PC-3 (cell line): ENCODE data around the gene BZW1. TPM values are rescaled to one million over a fixed set of nuclear protein-coding genes. Genes with fewer than 3 reads are reported as not detected.
A peak's percentile ranks its signal among the peaks of the same experiment; 100 is the strongest.

Source experiments
- ATAC-seq: fragments of 200-7000 bp; cut with Tn5 transposase; 2 replicates; pipeline ENCODE4 v1.9.1; 2020; ENCODE audit warnings: mild to moderate bottlenecking, moderate library complexity
- BruUV-seq: library from RNA; stranded (reverse); fragments of 400-500 nt; replicated peaks from 2 replicates; lab custom pipeline; 2021; lab: Mats Ljungman, UMichigan
- CTCF ChIA-PET: fragments of 300-600 bp; sonication (Branson Sonifier 250); formaldehyde crosslinking; loops from one replicate; lab custom pipeline; 2022; ENCODE audit warnings: antibody characterized with exemption; lab: Charles Lee
- POLR2A ChIA-PET: fragments of 300-600 bp; sonication (Branson Sonifier 250); formaldehyde crosslinking; loops from one replicate; lab custom pipeline; 2022; ENCODE audit warnings: antibody characterized with exemption; ENCODE audit not compliant: unreplicated experiment; lab: Charles Lee
- DNase-seq: peaks from one replicate; pipeline ENCODE4 v3.0.0-alpha.2; 2015
- H2AFZ ChIP-seq: fragments of 300-600 bp; sonication (generic); 2 replicates; pipeline ENCODE4 v1.6.0; 2016; ENCODE audit warnings: antibody characterized with exemption, low read length
- H3F3A ChIP-seq: fragments of 300-600 bp; sonication (generic); one replicate; pipeline ENCODE4 v1.6.0; 2017; ENCODE audit warnings: antibody characterized with exemption, low read length, control low read depth, mild to moderate bottlenecking; ENCODE audit not compliant: unreplicated experiment
- H3K27ac ChIP-seq: fragments of 300-600 bp; sonication (generic); 2 replicates; pipeline ENCODE4 v1.5.1; 2016; ENCODE audit warnings: mild to moderate bottlenecking, low read length
- H3K27me3 ChIP-seq: fragments of 300-600 bp; sonication (generic); 2 replicates; pipeline ENCODE4 v1.6.1; 2016; ENCODE audit warnings: low read length, mixed read lengths
- H3K36me3 ChIP-seq: fragments of 300-600 bp; sonication (generic); 2 replicates; pipeline ENCODE4 v1.6.1; 2016; ENCODE audit warnings: low read depth, mixed run types, low read length, mixed read lengths
- H3K4me1 ChIP-seq: fragments of 300-600 bp; sonication (generic); 2 replicates; pipeline ENCODE4 v1.5.1; 2016; ENCODE audit warnings: low read length; ENCODE audit not compliant: insufficient read depth
- H3K4me2 ChIP-seq: fragments of 300-600 bp; sonication (generic); 2 replicates; pipeline ENCODE4 v1.6.0; 2016; ENCODE audit warnings: low read length
- H3K4me3 ChIP-seq: fragments of 300-600 bp; sonication (generic); 2 replicates; pipeline ENCODE4 v1.5.1; 2016; ENCODE audit warnings: mild to moderate bottlenecking, low read length, mixed read lengths
- H3K79me2 ChIP-seq: fragments of 300-600 bp; sonication (generic); 2 replicates; pipeline ENCODE4 v1.6.1; 2017; ENCODE audit warnings: low read length, mixed read lengths
- H3K9ac ChIP-seq: fragments of 300-600 bp; sonication (generic); 2 replicates; pipeline ENCODE4 v1.6.0; 2016; ENCODE audit warnings: mild to moderate bottlenecking, low read length
- H3K9me2 ChIP-seq: fragments of 300-600 bp; sonication (generic); replicated peaks from 2 replicates; pipeline ENCODE4 v1.6.1; 2016; ENCODE audit warnings: mixed run types, low read length, mixed read lengths
- H3K9me3 ChIP-seq: fragments of 300-600 bp; sonication (generic); 2 replicates; pipeline ENCODE4 v1.6.1; 2016; ENCODE audit warnings: low read length, mixed read lengths
- H4K20me1 ChIP-seq: fragments of 300-600 bp; sonication (generic); 2 replicates; pipeline ENCODE4 v1.6.1; 2016; ENCODE audit warnings: low read length, mixed read lengths
- EZH2 ChIP-seq: fragments of 300-600 bp; sonication (generic); IDR thresholded peaks from one replicate; pipeline ENCODE4 v1.6.1; 2017; ENCODE audit warnings: antibody characterized with exemption, mild to moderate bottlenecking, low read length; ENCODE audit not compliant: unreplicated experiment
- EZH2phosphoT487 ChIP-seq: fragments of 300-600 bp; sonication (generic); IDR thresholded peaks from 2 replicates; pipeline ENCODE4 v1.6.1; 2018; ENCODE audit warnings: mild to moderate bottlenecking, antibody characterized with exemption, low read length, borderline replicate concordance
- intact Hi-C: fragments of 100-400 bp; cut with micrococcal nuclease; formaldehyde crosslinking; loops from 2 replicates; pipeline ENCODE4 v1.9.0; 2023
- total RNA-seq: library from RNA; depleted of rRNA; stranded (reverse); fragments of >200 nt; gene quantifications from 2 replicates; pipeline ENCODE4 v1.2.3, GENCODE V29; 2014
- TF ChIP-seq, protein P1 (sequence below): fragments of 300-600 bp; sonication (generic); conservative IDR thresholded peaks from 2 replicates; pipeline ENCODE4 v1.5.1; 2017; ENCODE audit warnings: antibody characterized with exemption, low read depth, mild to moderate bottlenecking, low read length

BZW1 gene
- total RNA-seq, 1 experiment from 2014 or later, result 626 TPM

- no peak overlapping the region for H3K27ac ChIP-seq
These were observed 48.5 kb downstream of the BZW1 start for GRCh38 chr2:200860092-200860795.

DNA sequence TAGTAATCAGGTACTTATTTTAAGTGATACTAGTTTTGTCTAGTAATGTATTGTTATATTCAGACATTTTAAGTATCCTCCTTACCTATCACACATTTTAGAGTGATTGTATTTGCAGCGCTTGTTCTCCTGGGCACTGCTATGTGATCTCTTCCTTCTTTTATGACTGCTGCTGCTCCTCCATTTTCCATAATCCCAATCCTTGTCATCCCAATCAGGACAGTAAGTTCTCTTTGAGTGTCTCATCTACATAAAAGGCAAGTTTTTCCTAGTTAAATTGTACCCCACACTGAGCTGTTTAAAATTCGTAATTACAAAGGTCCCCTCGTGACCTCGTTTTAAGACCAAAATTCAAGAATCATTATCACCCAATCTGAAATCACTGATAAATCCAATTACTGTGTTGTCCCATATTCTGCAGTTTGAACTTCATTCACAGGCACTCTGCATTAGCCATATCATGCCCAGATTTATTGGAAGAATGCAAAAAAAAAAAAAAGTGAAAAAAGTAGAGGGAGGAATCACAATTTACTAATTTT lies 50.0 kb downstream of the BZW1 start:
- Histone ChIP-seq H3K9ac (peak overlapping the region; percentile 36), H2AFZ (no peak overlapping the region), H3K27me3 (no peaks in the 10 kb centered on the region), H3K27ac (no peak overlapping the region), H3K4me1 (peaks cover 26% of the 10 kb centered on the region), H3K9me2 (no peaks in the 10 kb centered on the region), H3K79me2 (peaks cover 78% of the 10 kb centered on the region), H3K36me3 (peaks cover 58% of the 10 kb centered on the region), H3K9me3 (no peaks in the 10 kb centered on the region), H4K20me1 (peaks cover 39% of the 10 kb centered on the region), H3F3A (peaks cover 12% of the 10 kb centered on the region), H3K4me3 (peak overlapping the region; percentile 93), H3K4me2 (peak overlapping the region; percentile 83)
- ATAC-seq, result no peak
- no peak for DNase-seq
- no TSS peak for BruUV-seq
- TF ChIP-seq EZH2phosphoT487 (no peak), EZH2 (no peak)
- TF ChIP-seq, protein P1, sequence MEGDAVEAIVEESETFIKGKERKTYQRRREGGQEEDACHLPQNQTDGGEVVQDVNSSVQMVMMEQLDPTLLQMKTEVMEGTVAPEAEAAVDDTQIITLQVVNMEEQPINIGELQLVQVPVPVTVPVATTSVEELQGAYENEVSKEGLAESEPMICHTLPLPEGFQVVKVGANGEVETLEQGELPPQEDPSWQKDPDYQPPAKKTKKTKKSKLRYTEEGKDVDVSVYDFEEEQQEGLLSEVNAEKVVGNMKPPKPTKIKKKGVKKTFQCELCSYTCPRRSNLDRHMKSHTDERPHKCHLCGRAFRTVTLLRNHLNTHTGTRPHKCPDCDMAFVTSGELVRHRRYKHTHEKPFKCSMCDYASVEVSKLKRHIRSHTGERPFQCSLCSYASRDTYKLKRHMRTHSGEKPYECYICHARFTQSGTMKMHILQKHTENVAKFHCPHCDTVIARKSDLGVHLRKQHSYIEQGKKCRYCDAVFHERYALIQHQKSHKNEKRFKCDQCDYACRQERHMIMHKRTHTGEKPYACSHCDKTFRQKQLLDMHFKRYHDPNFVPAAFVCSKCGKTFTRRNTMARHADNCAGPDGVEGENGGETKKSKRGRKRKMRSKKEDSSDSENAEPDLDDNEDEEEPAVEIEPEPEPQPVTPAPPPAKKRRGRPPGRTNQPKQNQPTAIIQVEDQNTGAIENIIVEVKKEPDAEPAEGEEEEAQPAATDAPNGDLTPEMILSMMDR, result no peak
- POLR2A ChIA-PET, result no interaction called here
- CTCF ChIA-PET, result no interaction called here
- intact Hi-C loops, result loop anchor here (2.0 kb wide), 1 partner anchor 49 kb away; no protein-coding TSS in a partner anchor

More at GRCh38 chr2:200860092-200860795, 48.5 kb downstream of the BZW1 start:
- H3K9me2 ChIP-seq, result no peaks in the 10 kb centered on the region
- peaks cover 39% of the 10 kb centered on the region for H4K20me1 ChIP-seq
- peaks cover 14% of the 10 kb centered on the region for H3F3A ChIP-seq
- TF ChIP-seq, protein P1, result no peak
- no peak for TF ChIP-seq EZH2
- no peak for TF ChIP-seq EZH2phosphoT487
- DNase-seq (no peak), ATAC-seq (no peak)
- H3K4me2 ChIP-seq, result peak overlapping the region; percentile 83
- H3K9ac ChIP-seq, result 0 out of 2 replicates have a peak overlapping the region, but pooled peaks have one; percentile 0
- H3K4me3 ChIP-seq, result peak overlapping the region; percentile 93
- no peaks in the 10 kb centered on the region for H3K27me3 ChIP-seq
- BruUV-seq, result no TSS peak
- intact Hi-C loops, result loop anchor here (2.0 kb wide), 1 partner anchor 47 kb away; no protein-coding TSS in a partner anchor
- ChIA-PET CTCF (no interaction called here), POLR2A (no interaction called here)
- no peak overlapping the region for H2AFZ ChIP-seq
- H3K79me2 ChIP-seq, result peaks cover 83% of the 10 kb centered on the region
- peaks cover 26% of the 10 kb centered on the region for H3K4me1 ChIP-seq
- no peaks in the 10 kb centered on the region for H3K9me3 ChIP-seq
- H3K36me3 ChIP-seq, result peaks cover 64% of the 10 kb centered on the region

DNA sequence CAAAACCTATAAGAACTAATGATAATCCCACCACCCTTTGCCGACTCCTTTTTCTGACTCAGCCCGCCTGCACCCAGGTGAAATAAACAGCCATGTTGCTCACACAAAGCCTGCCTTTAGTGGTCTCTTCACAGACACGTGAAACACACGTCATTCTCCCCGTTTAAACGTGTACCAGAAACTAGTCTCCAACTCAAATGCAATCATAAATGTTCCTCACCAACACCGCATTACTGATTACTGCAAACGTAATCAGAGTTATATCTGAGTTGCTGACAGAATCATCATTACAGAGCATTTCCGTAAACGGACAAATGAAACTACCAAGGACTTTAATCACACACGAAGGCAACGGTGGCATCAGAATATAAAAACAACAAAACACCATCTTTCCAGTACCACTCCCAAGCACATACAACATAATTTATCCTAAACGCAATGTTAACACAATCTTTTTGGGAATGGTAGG lies 50.9 kb downstream of the BZW1 start:
- Histone ChIP-seq H3K79me2 (peaks cover 69% of the 10 kb centered on the region), H3K27me3 (no peaks in the 10 kb centered on the region), H3K4me2 (peak overlapping the region; percentile 83), H3K4me1 (peaks cover 26% of the 10 kb centered on the region), H3K9me2 (no peaks in the 10 kb centered on the region), H3K9ac (peak overlapping the region; percentile 95), H3K27ac (peak overlapping the region; percentile 76), H3K36me3 (peaks cover 49% of the 10 kb centered on the region), H3F3A (peaks cover 7% of the 10 kb centered on the region), H4K20me1 (peaks cover 39% of the 10 kb centered on the region), H3K4me3 (peak overlapping the region; percentile 93), H3K9me3 (no peaks in the 10 kb centered on the region), H2AFZ (no peak overlapping the region)
- DNase-seq (peak; percentile 56), ATAC-seq (no peak)
- TF ChIP-seq EZH2phosphoT487 (no peak), EZH2 (no peak)
- TF ChIP-seq, protein P1, result no peak
- intact Hi-C loops, result no loop called here
- BruUV-seq, result no TSS peak
- POLR2A ChIA-PET, result no interaction called here
- CTCF ChIA-PET, result no interaction called here
